RPMI7951 (cell line): ENCODE data around the gene ASXL2. TPM values are rescaled to one million over a fixed set of nuclear protein-coding genes. Genes with fewer than 3 reads are reported as not detected.
"Not testable (repeated sequence)": the region's sequence is repeated elsewhere in the genome, so short reads cannot be mapped to it uniquely, and the experiment has no call there.

Experiments used
- DNase-seq: peaks from one replicate; pipeline ENCODE4 v3.0.0-alpha.2; 2012; ENCODE audit warnings: low read depth
- total RNA-seq: library from RNA; depleted of rRNA; stranded (reverse); fragments of >200 nt; shearing (Covaris generic); gene quantifications from 2 replicates; pipeline ENCODE4 v1.2.3, GENCODE V29; 2014

The ASXL2 gene
- total RNA-seq, 1 experiment from 2014 or later, result 11.3 TPM

GRCh38 chr2:25891672-25892071, 13.4 kb upstream of the ASXL2 start:
- DNase-seq, result no peak

DNA sequence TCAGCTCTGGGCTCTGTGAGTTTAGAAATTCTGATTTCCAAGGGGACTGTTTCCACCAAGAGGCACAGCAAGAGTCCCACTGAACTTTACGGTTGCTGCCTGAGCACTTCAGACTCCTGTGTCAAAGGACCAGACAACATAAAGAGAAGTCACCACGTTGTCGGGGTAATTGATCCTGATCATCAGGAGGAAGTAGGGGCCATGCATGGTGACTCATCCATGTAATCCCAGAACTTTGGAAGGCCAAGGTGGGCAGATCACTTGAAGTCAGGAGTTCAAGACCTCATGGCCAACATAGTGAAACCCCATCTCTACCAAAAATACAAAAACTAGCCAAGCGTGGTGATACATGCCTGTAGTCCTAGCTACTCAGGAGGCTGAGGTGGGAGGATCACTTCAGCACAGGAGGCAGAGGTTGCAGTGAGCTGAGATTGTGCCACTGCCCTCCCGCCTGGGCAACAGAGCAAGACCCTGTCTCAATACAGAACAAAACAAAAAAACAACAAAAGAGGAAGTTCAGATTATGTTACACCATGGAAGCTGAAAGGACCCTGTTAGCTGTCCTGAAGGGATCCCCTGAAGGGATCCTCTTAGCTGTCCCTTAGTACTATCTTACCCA, 9.4 kb upstream of the ASXL2 start:
- DNase-seq, result no peak

- peak; percentile 70 for DNase-seq
Measured at GRCh38 chr2:25885933-25886332, 7.6 kb upstream of the ASXL2 start.

DNA sequence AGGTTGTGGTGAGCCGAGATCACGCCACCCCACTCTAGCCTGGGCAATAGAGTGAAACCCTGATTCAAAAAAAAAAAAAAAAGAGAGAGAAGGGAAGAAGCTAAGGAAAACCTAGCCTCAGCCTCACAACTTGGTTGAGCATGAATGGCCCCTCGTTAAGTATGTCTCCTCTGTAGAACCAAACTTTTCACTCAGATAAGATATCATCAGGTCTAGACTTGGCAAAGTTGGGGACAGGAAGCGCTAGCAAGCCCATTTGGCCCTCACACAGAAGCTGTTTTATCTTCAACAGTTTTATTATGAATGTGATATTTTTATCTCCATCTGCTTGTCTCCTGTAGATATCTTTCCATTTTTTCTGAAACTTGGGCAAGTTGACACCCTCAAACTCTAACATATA, 3.5 kb upstream of the ASXL2 start:
- no peak for DNase-seq

GRCh38 chr2:25879133-25879730, 945 bp upstream of the ASXL2 start:
- DNase-seq, result peak; percentile 77

DNA sequence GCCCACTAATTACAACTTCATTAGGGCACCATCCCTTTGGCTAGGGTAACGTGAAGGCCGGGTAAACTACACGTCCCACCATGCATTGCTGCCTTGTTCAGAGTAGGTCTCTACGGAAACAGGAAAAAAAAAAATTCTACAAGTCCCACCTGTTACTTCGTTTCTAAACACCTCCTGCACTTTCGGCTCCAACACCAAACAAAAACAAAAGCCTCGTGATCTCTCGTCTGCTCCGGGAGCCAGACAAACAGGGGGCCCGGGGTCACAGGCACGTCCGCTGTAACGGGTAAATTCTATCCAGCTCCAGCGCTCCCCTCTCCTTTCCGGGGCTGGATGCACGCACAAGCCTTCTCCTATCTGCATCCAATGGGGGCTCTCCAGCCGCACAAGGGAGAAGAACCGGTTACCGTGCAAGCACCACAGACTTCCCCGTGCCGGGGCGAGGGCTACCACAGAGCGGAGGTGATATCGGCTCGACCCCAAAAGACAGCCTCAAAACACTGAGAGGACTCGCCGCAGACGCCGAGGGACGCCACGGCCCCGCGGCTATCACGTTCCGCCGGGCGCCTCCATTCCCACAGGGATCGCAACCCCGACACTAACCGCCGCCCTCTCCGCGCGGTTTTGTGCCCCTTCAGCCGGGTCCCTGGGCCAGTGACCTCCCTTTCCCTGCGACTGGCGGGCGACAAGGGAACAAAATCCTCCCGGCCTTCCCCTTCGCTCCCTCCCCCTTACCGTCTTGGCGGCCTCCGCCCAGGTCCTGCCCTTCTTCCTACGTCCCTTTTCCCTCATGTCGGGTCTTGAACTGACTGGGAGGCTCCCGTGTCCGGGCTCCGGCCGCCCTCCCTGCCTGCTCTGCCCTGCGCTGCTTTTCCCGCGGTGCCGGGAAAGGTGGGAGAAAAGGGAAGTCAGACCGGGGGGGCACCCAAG, 591 bp downstream of the ASXL2 start:
- DNase-seq, result peak; percentile 62

- no peak for DNase-seq
Measured at GRCh38 chr2:25872134-25872533, 6.2 kb downstream of the ASXL2 start.

DNA sequence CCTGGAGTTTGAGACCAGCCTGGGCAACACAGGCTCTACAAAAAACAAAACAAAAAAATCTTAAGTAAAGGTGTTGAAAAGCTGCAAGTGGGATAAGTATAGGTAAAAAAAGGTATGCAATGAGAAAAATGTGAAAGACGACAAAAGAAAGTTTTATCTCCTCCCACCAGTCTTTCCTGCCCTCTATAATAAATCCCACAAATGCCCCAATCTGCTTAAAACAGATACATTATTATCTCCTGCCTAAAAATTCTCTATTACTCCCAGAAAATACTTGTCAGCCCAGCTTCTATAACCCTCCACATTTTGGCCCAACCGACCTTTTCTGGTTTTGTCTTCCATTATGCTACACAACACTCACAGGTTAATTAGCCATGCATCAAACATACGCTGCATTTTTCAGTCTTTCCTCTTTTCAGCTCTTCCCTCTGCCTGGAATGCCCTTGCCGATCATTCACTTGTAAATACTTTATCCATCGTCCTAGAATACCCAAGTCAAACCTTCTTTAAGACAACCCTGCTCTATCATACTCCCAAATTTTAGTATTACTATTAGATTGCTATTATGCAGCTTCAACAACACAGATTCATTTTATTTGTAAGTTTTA, 10.8 kb downstream of the ASXL2 start:
- no peak for DNase-seq

DNA sequence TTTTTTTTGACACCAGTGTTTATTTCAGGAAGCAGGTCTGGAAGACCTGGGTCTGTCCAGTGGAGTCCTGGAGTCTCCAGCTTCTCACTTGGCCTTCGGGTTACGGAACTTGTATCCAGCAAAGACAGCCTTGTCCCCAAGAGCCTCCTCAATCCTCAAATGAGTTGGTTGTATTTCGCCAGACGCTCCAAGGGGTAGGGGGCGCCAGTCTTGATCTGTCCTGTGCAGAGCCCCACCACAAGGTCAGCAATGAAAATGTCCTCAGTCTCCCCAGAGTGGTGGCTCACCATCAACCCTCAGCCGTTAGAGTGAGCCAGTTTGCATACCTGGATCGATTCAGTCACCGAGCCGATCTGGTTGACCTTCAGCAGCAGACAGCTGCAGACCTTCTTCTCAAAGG, 21.9 kb downstream of the ASXL2 start:
- no peak for DNase-seq

- DNase-seq, result no peak
Measured at GRCh38 chr2:25855065-25855464, 23.2 kb downstream of the ASXL2 start.

DNA sequence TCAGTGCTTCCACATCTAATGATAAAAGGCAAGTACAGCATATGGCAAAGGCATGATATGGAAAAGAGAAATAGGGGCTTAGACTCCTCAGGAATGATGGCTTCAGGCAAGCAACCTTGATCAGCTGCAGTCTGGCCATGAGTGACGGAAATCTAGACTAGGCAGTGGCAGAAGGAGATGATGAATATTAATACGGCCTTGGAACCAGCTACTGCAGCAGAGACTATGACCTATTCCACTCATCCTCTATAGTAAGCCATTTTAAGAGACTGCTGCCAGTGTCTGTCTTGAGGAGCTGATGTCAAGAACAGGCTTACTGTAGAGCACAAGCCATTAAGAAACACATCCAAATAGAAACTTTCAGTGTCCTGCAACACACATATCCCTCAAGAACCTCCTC, 23.7 kb downstream of the ASXL2 start:
- no peak for DNase-seq

DNA sequence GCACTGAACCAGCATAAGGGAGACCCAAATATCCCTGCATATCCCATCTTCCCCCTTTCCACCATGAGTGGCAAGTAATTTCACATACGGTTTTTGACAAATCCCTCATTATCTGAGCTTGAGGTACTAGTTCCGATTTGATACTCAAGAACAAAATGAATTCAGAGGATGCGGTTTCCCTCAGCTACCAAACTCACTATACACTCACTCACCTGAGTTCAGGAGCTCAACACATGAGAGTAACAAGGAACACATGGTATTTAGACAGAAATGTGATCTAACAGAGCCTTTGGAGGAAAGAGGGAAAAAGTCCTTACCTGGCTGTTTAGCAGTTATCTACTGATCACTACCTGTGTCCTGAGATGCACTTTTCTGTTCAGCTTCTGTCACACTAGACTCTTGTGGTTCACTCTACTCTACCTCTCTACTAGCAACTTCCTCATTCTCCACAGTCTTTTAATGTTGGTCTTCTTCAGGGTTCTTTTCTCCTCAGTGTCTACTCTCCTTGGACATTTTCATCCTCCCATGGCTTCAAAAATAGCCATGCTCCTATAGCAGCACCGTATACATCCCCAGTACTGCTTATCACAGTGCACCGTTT, 25.1 kb downstream of the ASXL2 start:
- DNase-seq, result no peak

DNA sequence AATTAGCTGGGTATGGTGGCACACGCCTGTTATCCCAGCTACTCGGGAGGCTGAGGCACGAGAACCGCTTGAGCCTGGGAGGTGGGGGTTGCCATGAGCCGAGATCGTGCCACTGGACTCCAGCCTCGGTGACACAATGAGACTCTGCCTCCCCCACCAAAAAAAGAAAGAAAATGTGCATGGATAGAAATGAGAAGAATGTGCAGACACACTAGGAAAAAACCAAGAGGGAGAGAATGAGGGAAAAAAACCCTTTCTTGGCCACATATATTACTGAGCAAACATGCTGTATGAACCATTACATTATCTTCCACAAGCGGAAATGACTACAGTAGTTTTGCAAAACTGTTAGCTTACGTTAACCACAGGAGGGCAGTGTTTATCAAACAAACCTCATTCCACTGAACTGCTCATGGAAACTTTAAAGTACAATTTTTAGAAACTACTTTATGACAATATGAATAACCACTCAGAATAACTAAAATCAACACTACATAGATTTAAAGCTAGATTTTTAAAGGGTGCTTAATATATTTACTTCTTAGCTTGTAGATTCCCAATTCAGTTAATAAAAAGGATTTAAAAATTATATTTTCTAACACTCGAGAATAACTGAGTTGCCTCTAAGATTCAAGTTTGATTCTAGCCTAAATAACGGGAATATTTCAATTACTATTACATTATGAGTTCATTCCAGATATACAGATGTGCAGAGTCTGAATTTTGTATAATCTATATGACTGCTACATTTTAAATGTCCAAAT, 26.4 kb downstream of the ASXL2 start:
- DNase-seq, result peak; percentile 80

GRCh38 chr2:25850400-25850799, 27.9 kb downstream of the ASXL2 start:
- DNase-seq, result not testable (repeated sequence)

DNA sequence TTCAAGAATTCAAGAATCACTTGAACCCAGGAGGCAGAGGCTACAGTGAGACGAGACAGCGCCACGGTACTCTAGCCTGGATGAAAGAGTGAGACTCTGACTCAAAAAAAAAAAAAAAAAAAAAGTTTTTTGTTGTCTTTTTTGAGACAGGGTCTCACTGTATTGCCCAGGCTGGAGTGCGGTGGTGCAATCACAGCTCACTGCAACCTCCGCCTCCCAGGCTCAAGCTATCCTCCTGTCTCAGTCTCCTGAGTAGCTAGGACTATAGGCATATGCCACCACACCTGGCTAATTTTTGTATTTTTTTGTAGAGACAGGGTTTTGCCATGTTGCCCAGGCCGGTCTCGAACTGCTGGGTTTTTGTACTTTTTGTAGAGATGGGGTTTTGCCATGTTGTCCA, 28.9 kb downstream of the ASXL2 start:
- DNase-seq, result not testable (repeated sequence)

GRCh38 chr2:25845843-25846505, 32.3 kb downstream of the ASXL2 start:
- peak; percentile 85 for DNase-seq

GRCh38 chr2:25844089-25844488, 34.2 kb downstream of the ASXL2 start:
- peak; percentile 25 for DNase-seq

- no peak for DNase-seq
Measured at GRCh38 chr2:25842155-25842554, 36.1 kb downstream of the ASXL2 start.

GRCh38 chr2:25838152-25838756, 40.0 kb downstream of the ASXL2 start:
- DNase-seq, result no peak

DNA sequence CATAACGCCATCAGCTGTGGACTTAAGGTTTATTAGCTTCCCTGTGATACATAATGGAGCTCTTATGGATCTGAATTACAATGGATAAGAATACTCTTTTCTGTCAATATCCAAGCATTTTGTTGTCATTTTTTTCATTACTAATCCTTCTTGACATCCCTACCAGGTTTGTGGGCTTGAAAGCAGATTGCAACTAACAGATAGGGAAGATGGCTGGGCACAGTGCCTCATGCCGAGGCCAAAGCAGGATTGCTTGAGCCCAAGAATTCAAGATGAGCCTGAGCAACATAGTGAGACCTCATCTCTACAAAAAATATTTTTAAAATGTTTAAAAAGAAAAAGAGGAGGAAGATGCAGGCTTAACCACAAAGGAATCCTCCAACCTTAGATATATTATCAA, 42.4 kb downstream of the ASXL2 start:
- DNase-seq, result no peak
